KMS-11 (cell line): ENCODE results near the gene MGAT4A.

ENCODE experiments used
- H2AFZ ChIP-seq: fragments of 200-600 bp; sonication (generic); 2 replicates; pipeline ENCODE4 v1.6.1; 2016; ENCODE audit warnings: antibody characterized with exemption, mixed run types, low read depth
- H3K27ac ChIP-seq: fragments of 200-600 bp; sonication (generic); 2 replicates; pipeline ENCODE4 v1.6.1; 2016; ENCODE audit warnings: mild to moderate bottlenecking, mixed run types
- H3K27me3 ChIP-seq: fragments of 200-600 bp; sonication (generic); 2 replicates; pipeline ENCODE4 v1.6.1; 2017; ENCODE audit warnings: mild to moderate bottlenecking, low read depth, mixed run types, moderate library complexity; ENCODE audit not compliant: insufficient read depth
- H3K36me3 ChIP-seq: fragments of 200-600 bp; sonication (generic); 2 replicates; pipeline ENCODE4 v1.6.1; 2017; ENCODE audit warnings: mild to moderate bottlenecking, mixed run types; ENCODE audit not compliant: insufficient read depth
- H3K4me1 ChIP-seq: fragments of 200-600 bp; sonication (generic); 2 replicates; pipeline ENCODE4 v1.6.1; 2016; ENCODE audit warnings: mild to moderate bottlenecking, low read depth, mixed run types; ENCODE audit not compliant: poor library complexity, severe bottlenecking
- H3K4me2 ChIP-seq: fragments of 200-600 bp; sonication (generic); 2 replicates; pipeline ENCODE4 v1.7.0; 2016; ENCODE audit warnings: mild to moderate bottlenecking, mixed run types
- H3K4me3 ChIP-seq: fragments of 200-600 bp; sonication (generic); IDR thresholded peaks from 2 replicates; pipeline ENCODE4 v1.6.1; 2017; ENCODE audit warnings: low read depth, low read length, mixed read lengths; ENCODE audit not compliant: insufficient read depth
- H3K79me2 ChIP-seq: fragments of 200-600 bp; sonication (generic); 2 replicates; pipeline ENCODE4 v1.6.1; 2016; ENCODE audit warnings: low read depth, mixed run types; ENCODE audit not compliant: insufficient read depth
- H3K9ac ChIP-seq: fragments of 200-600 bp; sonication (generic); 2 replicates; pipeline ENCODE4 v1.6.1; 2016; ENCODE audit warnings: mild to moderate bottlenecking, mixed run types
- H4K20me1 ChIP-seq: fragments of 200-600 bp; sonication (generic); 2 replicates; pipeline ENCODE4 v1.6.1; 2016; ENCODE audit warnings: mild to moderate bottlenecking, mixed run types; ENCODE audit not compliant: insufficient read depth
- TF ChIP-seq, protein P1 (sequence below): fragments of 200-600 bp; sonication (generic); conservative IDR thresholded peaks from 2 replicates; pipeline ENCODE4 v1.6.1; 2017; ENCODE audit warnings: low read depth, mild to moderate bottlenecking, antibody characterized with exemption, low read length, moderate library complexity, mixed read lengths

Gene MGAT4A

DNA sequence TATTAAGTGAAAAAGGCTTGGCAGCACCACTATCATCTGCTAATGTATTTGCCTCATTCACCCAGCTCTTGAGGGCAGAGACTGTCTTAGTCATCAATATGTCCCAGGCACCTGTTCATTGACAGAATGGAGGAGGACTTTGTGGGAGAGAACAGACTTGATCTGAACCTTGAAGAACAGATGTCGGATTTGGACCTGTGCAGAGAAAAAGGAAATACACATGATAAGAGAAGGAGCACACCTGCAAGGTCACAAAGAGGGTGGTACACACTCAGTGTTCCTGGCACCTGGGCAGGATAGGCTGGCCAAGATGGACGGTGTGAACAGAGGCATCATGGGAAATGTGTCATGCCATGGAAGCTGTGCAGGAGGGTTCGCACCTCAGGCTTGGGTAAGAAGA is 7.4 kb upstream of the MGAT4A start:
- Histone ChIP-seq H3K27ac (no peak overlapping the region), H3K27me3 (no peaks in the 10 kb centered on the region), H3K4me3 (no peak overlapping the region), H3K9ac (no peak overlapping the region), H2AFZ (no peak overlapping the region), H3K4me1 (peaks cover 38% of the 10 kb centered on the region), H4K20me1 (no peaks in the 10 kb centered on the region), H3K36me3 (no peaks in the 10 kb centered on the region), H3K79me2 (no peaks in the 10 kb centered on the region), H3K4me2 (no peak overlapping the region)
- TF ChIP-seq, protein P1, sequence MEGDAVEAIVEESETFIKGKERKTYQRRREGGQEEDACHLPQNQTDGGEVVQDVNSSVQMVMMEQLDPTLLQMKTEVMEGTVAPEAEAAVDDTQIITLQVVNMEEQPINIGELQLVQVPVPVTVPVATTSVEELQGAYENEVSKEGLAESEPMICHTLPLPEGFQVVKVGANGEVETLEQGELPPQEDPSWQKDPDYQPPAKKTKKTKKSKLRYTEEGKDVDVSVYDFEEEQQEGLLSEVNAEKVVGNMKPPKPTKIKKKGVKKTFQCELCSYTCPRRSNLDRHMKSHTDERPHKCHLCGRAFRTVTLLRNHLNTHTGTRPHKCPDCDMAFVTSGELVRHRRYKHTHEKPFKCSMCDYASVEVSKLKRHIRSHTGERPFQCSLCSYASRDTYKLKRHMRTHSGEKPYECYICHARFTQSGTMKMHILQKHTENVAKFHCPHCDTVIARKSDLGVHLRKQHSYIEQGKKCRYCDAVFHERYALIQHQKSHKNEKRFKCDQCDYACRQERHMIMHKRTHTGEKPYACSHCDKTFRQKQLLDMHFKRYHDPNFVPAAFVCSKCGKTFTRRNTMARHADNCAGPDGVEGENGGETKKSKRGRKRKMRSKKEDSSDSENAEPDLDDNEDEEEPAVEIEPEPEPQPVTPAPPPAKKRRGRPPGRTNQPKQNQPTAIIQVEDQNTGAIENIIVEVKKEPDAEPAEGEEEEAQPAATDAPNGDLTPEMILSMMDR = no peak

DNA sequence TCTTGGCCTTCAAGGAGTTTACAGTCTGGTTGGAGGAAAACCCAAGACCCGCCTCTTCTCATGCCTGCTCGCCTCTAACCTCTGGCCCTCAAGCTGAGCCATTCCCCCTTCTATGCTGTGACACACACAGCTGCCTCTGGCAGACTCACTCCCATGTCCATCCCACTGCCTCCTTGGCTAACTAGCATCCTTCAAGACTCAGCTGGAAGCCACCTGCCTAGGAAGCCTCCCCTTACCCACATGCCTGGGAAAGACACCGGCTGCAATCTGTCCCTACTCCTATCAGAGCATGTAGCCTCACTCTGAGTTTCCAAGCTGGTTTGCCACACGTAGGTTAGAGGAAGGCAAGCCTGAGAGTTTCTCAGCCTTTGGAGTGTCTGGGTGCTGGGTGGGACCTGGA is 6.9 kb upstream of the MGAT4A start:
- TF ChIP-seq, protein P1 = no peak
- no peak overlapping the region for H3K4me2 ChIP-seq
- H3K36me3 ChIP-seq = no peaks in the 10 kb centered on the region
- H3K27ac ChIP-seq = no peak overlapping the region
- no peak overlapping the region for H3K4me3 ChIP-seq
- H3K27me3 ChIP-seq = no peaks in the 10 kb centered on the region
- no peaks in the 10 kb centered on the region for H3K79me2 ChIP-seq
- no peaks in the 10 kb centered on the region for H4K20me1 ChIP-seq
- H3K9ac ChIP-seq = no peak overlapping the region
- no peak overlapping the region for H2AFZ ChIP-seq
- peaks cover 38% of the 10 kb centered on the region for H3K4me1 ChIP-seq

DNA sequence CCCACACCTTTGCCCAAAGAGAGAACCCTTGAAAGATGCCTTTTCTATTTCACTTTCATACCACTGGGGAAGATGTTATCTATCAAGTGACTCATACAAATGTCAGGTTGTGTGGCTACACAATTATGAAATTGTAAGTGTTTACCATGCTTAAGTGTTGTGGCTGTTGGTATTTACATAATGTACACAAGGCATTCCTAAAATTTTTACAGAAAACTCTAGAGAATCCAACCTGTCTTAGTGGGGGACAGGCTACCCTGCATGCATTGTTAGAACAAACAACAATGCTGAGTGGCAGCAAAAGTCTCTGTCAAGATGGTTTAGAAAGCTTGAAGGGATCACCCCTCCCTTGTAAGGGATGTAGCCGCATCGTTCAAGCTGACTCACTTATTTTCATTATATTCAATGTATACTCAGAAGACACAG is 5.5 kb upstream of the MGAT4A start:
- H3K27ac ChIP-seq = 0 out of 2 replicates have a peak overlapping the region, but pooled peaks have one; percentile 0
- H3K4me2 ChIP-seq = peak overlapping the region; percentile 22; the same call in 1 of the 2 replicates
- H3K9ac ChIP-seq = no peak overlapping the region
- no peaks in the 10 kb centered on the region for H4K20me1 ChIP-seq
- peaks cover 38% of the 10 kb centered on the region for H3K4me1 ChIP-seq
- H2AFZ ChIP-seq = no peak overlapping the region
- TF ChIP-seq, protein P1 = no peak
- H3K36me3 ChIP-seq = no peaks in the 10 kb centered on the region
- H3K27me3 ChIP-seq = no peaks in the 10 kb centered on the region
- H3K4me3 ChIP-seq = no peak overlapping the region
- no peaks in the 10 kb centered on the region for H3K79me2 ChIP-seq

DNA sequence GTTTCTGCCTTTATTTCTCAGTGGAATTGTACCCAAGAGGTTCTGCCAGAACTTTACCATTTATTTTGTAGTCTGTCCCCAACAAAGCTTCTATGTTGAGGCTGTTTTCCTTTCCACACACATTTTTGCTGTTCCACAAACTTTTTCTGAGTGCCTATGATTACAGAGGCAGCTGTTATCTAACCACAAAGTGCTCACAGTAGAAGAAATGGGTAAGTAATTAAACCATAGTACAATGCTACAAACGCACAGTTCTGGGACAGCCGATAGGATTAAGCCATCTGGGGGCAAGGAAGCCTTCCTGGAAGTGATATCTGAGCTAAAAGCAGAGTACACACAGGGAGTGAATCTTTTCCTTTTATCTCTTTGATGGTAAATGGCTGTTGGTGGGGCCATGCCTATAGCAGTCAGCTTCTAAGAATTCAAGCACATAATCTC is 3.9 kb upstream of the MGAT4A start:
- no peak overlapping the region for H3K4me3 ChIP-seq
- H2AFZ ChIP-seq = no peak overlapping the region
- no peaks in the 10 kb centered on the region for H3K36me3 ChIP-seq
- no peak overlapping the region for H3K4me2 ChIP-seq
- TF ChIP-seq, protein P1 = no peak
- peaks cover 38% of the 10 kb centered on the region for H3K4me1 ChIP-seq
- no peaks in the 10 kb centered on the region for H3K79me2 ChIP-seq
- H3K9ac ChIP-seq = no peak overlapping the region
- no peaks in the 10 kb centered on the region for H4K20me1 ChIP-seq
- H3K27me3 ChIP-seq = no peaks in the 10 kb centered on the region
- no peak overlapping the region for H3K27ac ChIP-seq

DNA sequence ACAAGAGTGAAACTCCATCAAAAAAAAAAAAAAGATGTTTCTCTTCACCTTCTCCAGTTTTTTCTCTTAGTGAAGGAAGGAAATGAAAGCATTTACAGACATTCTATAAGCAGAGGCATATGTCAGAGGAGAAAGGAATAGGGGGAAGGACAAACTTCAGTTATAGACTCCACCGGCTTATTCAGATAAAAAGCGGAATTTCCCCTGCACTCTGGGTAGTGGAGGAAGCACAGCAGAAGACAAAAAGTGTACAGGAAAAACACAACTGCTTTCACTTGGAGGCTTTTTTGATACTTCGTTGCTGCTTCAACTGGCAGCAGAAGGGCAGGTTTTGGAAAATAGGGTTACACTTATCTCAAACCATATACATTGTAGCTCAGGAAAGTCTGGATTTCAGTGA is 3.2 kb upstream of the MGAT4A start:
- Histone ChIP-seq H3K36me3 (no peaks in the 10 kb centered on the region), H3K9ac (no peak overlapping the region), H3K79me2 (no peaks in the 10 kb centered on the region), H3K4me3 (no peak overlapping the region), H3K27ac (no peak overlapping the region), H4K20me1 (no peaks in the 10 kb centered on the region), H3K27me3 (no peaks in the 10 kb centered on the region), H3K4me1 (peaks cover 38% of the 10 kb centered on the region), H3K4me2 (no peak overlapping the region), H2AFZ (no peak overlapping the region)
- TF ChIP-seq, protein P1 = no peak
